HG02610 (cell line): Measurements from ENCODE around the gene DLST.

Experiments
- ATAC-seq: cut with Tn5 transposase; IDR thresholded peaks from one replicate; pipeline ENCODE4 v1.9.1; 2021; ENCODE audit warnings: mild to moderate bottlenecking, moderate library complexity; ENCODE audit not compliant: unreplicated experiment

DLST gene

DNA sequence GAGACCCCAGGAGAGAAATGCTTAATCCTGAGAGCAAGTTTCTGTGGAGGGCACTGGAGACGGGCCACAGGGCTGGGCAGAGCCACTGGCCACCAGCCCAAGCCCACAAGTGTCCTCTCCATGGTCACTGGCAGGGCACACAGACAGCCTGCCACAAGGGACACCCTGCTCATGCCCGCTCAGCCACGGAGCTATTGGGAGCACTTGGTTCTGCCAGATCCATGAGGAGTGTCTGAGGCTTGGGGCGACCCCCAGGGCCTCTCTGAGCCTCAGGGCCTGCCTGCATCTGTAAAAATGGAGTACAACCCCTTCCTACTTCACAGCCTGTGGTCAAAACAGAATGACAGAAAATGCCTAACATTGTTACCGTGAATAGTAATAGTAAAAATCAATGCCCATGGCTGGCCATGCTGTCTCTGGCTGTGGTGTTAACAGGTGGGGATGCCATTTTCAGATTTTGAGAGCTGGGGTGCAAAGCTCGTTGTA, 70.5 kb downstream of the DLST start:
- ATAC-seq = no peak

DNA sequence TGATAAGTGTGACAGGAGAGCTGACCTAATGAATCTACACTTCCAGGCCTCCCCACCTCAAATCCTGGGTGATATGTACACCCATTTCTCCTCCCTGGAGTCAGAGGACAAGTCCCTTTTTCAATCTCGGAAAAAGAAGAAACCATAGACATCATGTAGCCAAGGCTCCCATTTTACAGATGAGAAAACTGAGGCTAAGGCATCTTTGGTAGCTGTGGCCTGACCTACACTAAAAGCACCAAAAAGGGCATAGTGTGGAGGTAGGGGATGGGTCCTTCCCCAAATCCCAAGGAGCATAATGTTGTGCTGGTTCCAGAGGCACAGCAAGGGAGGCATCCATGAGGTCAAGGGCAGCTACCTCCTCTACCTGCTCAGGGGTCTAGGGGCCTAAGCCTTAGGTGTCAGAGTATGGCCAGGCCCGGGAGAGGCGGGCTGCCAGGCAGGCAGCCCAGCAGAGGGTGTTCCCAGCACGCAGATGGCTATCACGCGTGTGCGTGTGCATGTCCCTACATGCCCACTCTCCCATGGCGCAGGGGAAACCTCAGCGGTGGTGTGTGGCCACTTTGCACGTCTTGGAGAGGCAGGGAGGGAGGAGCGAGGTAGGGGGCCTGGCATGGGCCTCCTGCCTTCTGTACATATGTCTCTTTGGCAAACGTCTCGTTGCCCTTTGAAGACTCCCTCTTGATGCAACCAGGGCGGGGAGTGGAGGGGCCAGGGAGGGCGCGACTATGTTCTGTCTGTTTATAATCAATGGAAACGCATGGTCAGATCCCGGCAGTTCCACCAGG, 71.2 kb downstream of the DLST start:
- ATAC-seq = no peak
